Measurements from ENCODE around the gene PSMB10. TPM values are rescaled to one million over a fixed set of nuclear protein-coding genes. Genes with fewer than 3 reads are reported as not detected.

PSMB10 gene
- total and polyA plus RNA-seq, 2 of the 4 experiments (the other 2 are of a cell fraction): 28.7 to 36.7 TPM

GRCh38 chr16:67910158-67910557 is 26.5 kb downstream of the PSMB10 start:
- H2AK9ac ChIP-seq (replicated peaks; ENCODE audit: low read depth, low read length, poor library complexity): no peak overlapping the region
- dilution Hi-C loops (cut with HindIII; ENCODE audit: low sequenced_read_pairs, unreplicated experiment) (no loop called here), intact Hi-C loops (cut with micrococcal nuclease) (no loop called here), in situ Hi-C loops (cut with MboI; ENCODE audit: low sequenced_read_pairs) (no loop called here)
- H3K79me1 ChIP-seq (ENCODE audit: low read depth in 1 of 2, low read length in 2 of 2): peaks cover 7 to 49% of the 10 kb centered on the region in 2 experiments; a peak in 3 of 4 replicates
- no peak overlapping the region for H4K8ac ChIP-seq (ENCODE audit: low read depth in 2 of 2, low read length in 2 of 2)
- no peak overlapping the region for H2BK15ac ChIP-seq (ENCODE audit: low read depth, low read length)
- no peaks in the 10 kb centered on the region for H3K9me3 ChIP-seq (ENCODE audit: control insufficient read depth, insufficient read depth, low read length)
- ATAC-seq (ENCODE audit: low read depth) (peak; percentile 97), DNase-seq (peak; percentile 69)
- no peak overlapping the region for H2AK5ac ChIP-seq (ENCODE audit: low read depth, low read length)
- peaks cover 27% of the 10 kb centered on the region for H3K36me3 ChIP-seq (ENCODE audit: control insufficient read depth, insufficient read depth, low read length)
- no peaks in the 10 kb centered on the region for H3K4me1 ChIP-seq (ENCODE audit: control insufficient read depth, insufficient read depth, low read length)
- no peak overlapping the region for H2AFZ ChIP-seq (replicated peaks; ENCODE audit: low read length, poor library complexity)
- H3K18ac ChIP-seq (ENCODE audit: low read depth, low read length): no peak overlapping the region
- POLR2A ChIA-PET (ENCODE audit: unreplicated experiment): no interaction called here
- H3K9ac ChIP-seq (ENCODE audit: low read depth, low read length): no peak overlapping the region
- no peak overlapping the region for H3K4ac ChIP-seq (ENCODE audit: low read depth, low read length)
- H3K9me1 ChIP-seq (ENCODE audit: insufficient read depth, low read length): 0 out of 2 replicates have a peak, but pooled peaks cover 4% of the 10 kb centered on the region
- H3K4me3 ChIP-seq (ENCODE audit: insufficient read depth, low read depth, low read length): no peak overlapping the region
- H3K23ac ChIP-seq (ENCODE audit: low read depth, low read length): no peak overlapping the region
- no CpG with 5 or more reads among the region's 2 CpGs for WGBS, 2 experiments (ENCODE audit: extremely low coverage in 2 of 2, insufficient read length in 1 of 2)
- no peak overlapping the region for H2BK20ac ChIP-seq (ENCODE audit: low read depth, low read length)
- H3K4me2 ChIP-seq (ENCODE audit: low read depth, low read length): no peak overlapping the region
- H3K27ac ChIP-seq (ENCODE audit: insufficient read depth, low read length): no peak overlapping the region
- no peak overlapping the region for H4K5ac ChIP-seq (ENCODE audit: low read depth, low read length)
- TF ChIP-seq RAD21 (IDR thresholded peaks at IDR 0.05; ENCODE audit: low read length) (no peak), SMC3 (IDR thresholded peaks at IDR 0.05; ENCODE audit: low read depth, low read length) (no peak), POLR2A (IDR thresholded peaks at IDR 0.05; ENCODE audit: low read depth, low read length) (no peak)
- H4K91ac ChIP-seq (ENCODE audit: insufficient read depth, low read depth, low read length): no peak overlapping the region
- no peak overlapping the region for H3K14ac ChIP-seq (replicated peaks; ENCODE audit: low read depth, low read length)
- peaks cover 14% of the 10 kb centered on the region; the same call in 1 of the 2 replicates for H4K20me1 ChIP-seq (ENCODE audit: insufficient read depth, low read length)
- no peaks in the 10 kb centered on the region for H3K27me3 ChIP-seq (ENCODE audit: control insufficient read depth, insufficient read depth, low read length)
- BruUV-seq (replicated peaks): no TSS peak
- H2BK5ac ChIP-seq (ENCODE audit: low read depth, low read length, poor library complexity, severe bottlenecking): no peak overlapping the region
- no peak overlapping the region for H2BK120ac ChIP-seq (ENCODE audit: low read depth, low read length)
- CTCF ChIA-PET: interaction anchor here (0.5 to 1.2 kb wide), 2 partner anchors 26 to 91 kb away, joined by 3 to 14 read pairs; partner anchors contain the start of gene NRN1L
- no peak overlapping the region for H3K56ac ChIP-seq (ENCODE audit: extremely low read depth, insufficient read depth, low read length)

Measured in IMR-90 (cell line).